Erythroblast (primary cell): ENCODE data around the gene PDE10A.

ENCODE experiments used
- GATA1 ChIP-seq: IDR thresholded peaks from 2 replicates; pipeline ENCODE4 v1.6.1; 2011; ENCODE audit warnings: low read depth, mild to moderate bottlenecking, control low read depth, low read length, moderate library complexity
- POLR2A ChIP-seq: IDR thresholded peaks from 2 replicates; pipeline ENCODE4 v1.6.1; 2011; ENCODE audit warnings: mild to moderate bottlenecking, low read length

GRCh38 chr6:165611294-165611693 lies 51.7 kb downstream of the PDE10A start:
- no peak for TF ChIP-seq POLR2A
- TF ChIP-seq GATA1 = no peak
